Osteocyte (in vitro differentiated cells): ENCODE data around the gene FADS1. TPM values are rescaled to one million over a fixed set of nuclear protein-coding genes. Genes with fewer than 3 reads are reported as not detected.

ENCODE experiments used
- DNase-seq: peaks from one replicate; pipeline ENCODE4 v3.0.0; 2021; ENCODE audit warnings: mixed read lengths; ENCODE audit not compliant: unreplicated experiment; ENCODE audit errors: extremely low spot score
- H3K27ac Mint-ChIP-seq: one replicate; pipeline ENCODE4 v1.8.0; 2021; ENCODE audit warnings: mild to moderate bottlenecking, mixed read lengths; ENCODE audit not compliant: unreplicated experiment
- H3K27me3 Mint-ChIP-seq: one replicate; pipeline ENCODE4 v1.8.0; 2021; ENCODE audit warnings: mixed read lengths; ENCODE audit not compliant: unreplicated experiment
- H3K36me3 Mint-ChIP-seq: one replicate; pipeline ENCODE4 v1.8.0; 2021; ENCODE audit warnings: mixed read lengths; ENCODE audit not compliant: unreplicated experiment
- H3K4me1 Mint-ChIP-seq: one replicate; pipeline ENCODE4 v1.8.0; 2021; ENCODE audit warnings: mixed read lengths; ENCODE audit not compliant: unreplicated experiment
- H3K4me3 Mint-ChIP-seq: one replicate; pipeline ENCODE4 v1.8.0; 2021; ENCODE audit warnings: mild to moderate bottlenecking, moderate library complexity, mixed read lengths; ENCODE audit not compliant: unreplicated experiment
- H3K9me3 Mint-ChIP-seq: one replicate; pipeline ENCODE4 v1.8.0; 2021; ENCODE audit warnings: mixed read lengths; ENCODE audit not compliant: unreplicated experiment
- CTCF ChIP-seq: fragments of 200-600 bp; sonication (generic); IDR thresholded peaks from 2 replicates; pipeline ENCODE4 v1.5.0; 2021; ENCODE audit warnings: antibody characterized with exemption, mild to moderate bottlenecking, moderate library complexity
- total RNA-seq: library from RNA; stranded (reverse); gene quantifications from 2 replicates; pipeline ENCODE4 v1.2.1, GENCODE V29; 2021

Gene FADS1
- total RNA-seq, 1 donor from 2014 or later, result 76.0 TPM

DNA sequence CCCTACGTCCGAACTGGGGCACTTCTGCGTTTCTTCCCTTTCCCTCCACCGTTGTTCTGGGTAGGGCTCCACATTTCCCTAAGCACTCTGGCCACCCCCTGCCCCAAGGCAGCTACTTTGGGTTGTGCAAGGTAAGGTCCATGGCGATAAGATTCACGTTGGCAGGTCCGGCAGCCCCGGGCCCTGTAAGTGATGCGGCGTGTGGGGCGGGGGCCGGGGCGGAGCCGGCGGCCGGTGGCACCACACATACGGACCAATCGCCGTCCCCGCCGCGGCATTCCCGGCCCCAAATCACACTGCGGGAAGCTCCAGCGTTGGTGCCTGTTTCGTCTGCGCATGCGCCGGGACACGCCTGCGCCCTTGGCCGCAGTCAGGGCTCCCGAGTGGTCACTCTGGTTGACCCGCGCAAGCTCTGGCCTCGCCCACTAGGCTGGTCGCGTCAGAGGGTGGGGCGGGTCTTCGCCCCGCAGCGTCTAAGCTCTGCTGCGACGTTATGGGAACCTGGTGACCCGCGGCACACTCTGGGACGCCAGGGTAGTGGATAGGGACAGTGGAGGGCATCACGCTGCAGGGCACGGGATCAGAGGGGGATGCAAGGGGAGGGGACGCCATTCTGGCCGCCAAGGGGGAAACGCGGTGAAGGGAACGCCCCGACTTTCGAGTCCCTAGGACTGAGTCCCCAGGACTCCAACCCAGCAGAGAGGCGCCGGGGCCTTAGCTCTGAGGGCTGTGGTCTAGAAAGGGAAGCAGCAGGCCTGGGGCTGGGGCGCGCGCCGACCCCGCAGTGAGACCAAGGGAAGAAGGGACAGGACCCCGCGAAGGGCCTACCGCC lies 1.6 kb downstream of the FADS1 start:
- H3K27ac Mint-ChIP-seq, result peak overlapping the region; percentile 99
- DNase-seq, result peak; percentile 98
- H3K36me3 Mint-ChIP-seq, result peaks cover 4% of the 10 kb centered on the region
- no peak for TF ChIP-seq CTCF
- peaks cover 21% of the 10 kb centered on the region for H3K4me1 Mint-ChIP-seq
- H3K27me3 Mint-ChIP-seq, result no peaks in the 10 kb centered on the region
- peak overlapping the region; percentile 96 for H3K4me3 Mint-ChIP-seq
- H3K9me3 Mint-ChIP-seq, result no peaks in the 10 kb centered on the region

DNA sequence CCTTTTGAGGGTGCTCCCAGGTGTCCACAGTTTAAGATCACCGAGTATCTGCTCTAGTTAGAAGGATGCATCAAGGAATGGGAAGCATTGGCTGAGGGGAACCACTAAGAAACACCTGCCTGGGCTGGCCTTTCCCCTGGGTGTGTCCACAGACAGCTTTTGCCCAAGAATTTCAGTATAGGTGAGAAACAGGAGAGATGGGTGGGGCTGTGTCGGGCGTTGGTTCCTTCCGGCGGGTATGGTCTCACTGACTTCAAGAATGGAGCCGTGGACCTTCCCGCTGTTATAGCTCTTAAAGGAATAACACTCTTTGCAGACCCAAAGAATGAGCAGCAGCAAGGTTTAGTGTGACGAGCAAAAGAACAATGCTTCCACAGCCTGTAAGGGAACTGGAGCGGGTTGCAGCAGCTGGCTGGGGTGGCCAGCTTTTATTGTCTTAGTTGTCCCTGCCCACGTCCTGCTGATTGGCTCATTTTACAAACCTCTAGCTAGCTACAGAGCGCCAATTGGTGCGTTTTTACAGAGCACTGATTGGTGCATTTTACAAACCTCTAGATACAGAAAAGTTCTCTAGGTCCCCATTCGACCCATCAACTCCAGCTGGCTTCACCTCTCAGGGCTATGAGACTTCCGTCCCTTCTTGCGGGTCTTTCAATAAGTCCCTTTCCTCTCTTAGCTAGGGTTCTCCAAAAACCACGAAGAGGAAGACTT lies 2.4 kb downstream of the FADS1 start:
- Mint-ChIP-seq H3K4me3 (peak overlapping the region; percentile 96), H3K27me3 (no peaks in the 10 kb centered on the region), H3K4me1 (peaks cover 21% of the 10 kb centered on the region), H3K9me3 (no peaks in the 10 kb centered on the region), H3K36me3 (peaks cover 4% of the 10 kb centered on the region), H3K27ac (peak overlapping the region; percentile 99)
- no peak for DNase-seq
- no peak for TF ChIP-seq CTCF

- Mint-ChIP-seq H3K36me3 (peaks cover 7% of the 10 kb centered on the region), H3K27me3 (no peaks in the 10 kb centered on the region)
- DNase-seq, result no peak
These were observed 3.9 kb downstream of the FADS1 start for GRCh38 chr11:61812736-61813411.

DNA sequence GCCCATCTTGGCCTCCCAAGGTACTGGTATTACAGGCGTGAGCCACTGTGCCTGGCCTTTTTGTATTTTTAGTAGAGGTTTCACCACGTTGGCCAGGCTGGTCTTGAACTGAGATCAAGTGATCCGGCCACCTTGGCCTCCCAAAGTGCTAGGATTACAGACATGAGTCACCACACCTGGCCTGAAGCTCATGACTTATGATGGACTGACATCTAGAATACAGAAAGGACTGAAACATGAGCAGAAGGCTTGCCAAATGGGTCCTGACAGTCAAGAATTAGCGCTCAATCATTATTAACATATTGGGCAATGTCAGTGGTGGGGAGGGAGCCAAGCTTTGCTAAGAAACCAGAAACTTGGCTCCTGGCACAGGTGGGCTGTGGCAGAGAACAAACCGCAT lies 5.0 kb downstream of the FADS1 start:
- H3K9me3 Mint-ChIP-seq, result no peaks in the 10 kb centered on the region
- peaks cover 12% of the 10 kb centered on the region for H3K4me1 Mint-ChIP-seq
- peaks cover 12% of the 10 kb centered on the region for H3K36me3 Mint-ChIP-seq
- H3K4me3 Mint-ChIP-seq, result no peak overlapping the region
- no peak overlapping the region for H3K27ac Mint-ChIP-seq
- DNase-seq, result no peak
- H3K27me3 Mint-ChIP-seq, result no peaks in the 10 kb centered on the region
- TF ChIP-seq CTCF, result no peak

More at GRCh38 chr11:61812736-61813411, 3.9 kb downstream of the FADS1 start:
- peaks cover 18% of the 10 kb centered on the region for H3K4me1 Mint-ChIP-seq
- no peaks in the 10 kb centered on the region for H3K9me3 Mint-ChIP-seq
- no peak for TF ChIP-seq CTCF
- no peak overlapping the region for H3K4me3 Mint-ChIP-seq
- no peak overlapping the region for H3K27ac Mint-ChIP-seq
